Duodenal mucosa (tissue), 2 donors: ENCODE measurements around the gene DDX42.
"Not testable (repeated sequence)": the region's sequence is repeated elsewhere in the genome, so short reads cannot be mapped to it uniquely, and the experiment has no call there.

Experiments
- H3K27ac ChIP-seq: one replicate; pipeline ENCODE4 v1.7.0; 2013; ENCODE audit warnings: low read depth, low read length
- H3K27me3 ChIP-seq, 2 donors: one replicate each; pipeline ENCODE4 v1.7.0; 2013; ENCODE audit warnings: low read length in 2 of 2, control low read depth in 1 of 2; ENCODE audit not compliant: insufficient read depth in 2 of 2, control insufficient read depth in 1 of 2
- H3K36me3 ChIP-seq, 2 donors: one replicate each; pipeline ENCODE4 v1.7.0; 2013; ENCODE audit warnings: low read length in 2 of 2, control low read depth in 1 of 2; ENCODE audit not compliant: insufficient read depth in 2 of 2, control insufficient read depth in 1 of 2
- H3K4me1 ChIP-seq, 2 donors: one replicate each; pipeline ENCODE4 v1.7.0; 2013; ENCODE audit warnings: low read length in 2 of 2, control low read depth in 1 of 2; ENCODE audit not compliant: insufficient read depth in 2 of 2, control insufficient read depth in 1 of 2
- H3K4me3 ChIP-seq, 2 donors: one replicate each; pipeline ENCODE4 v1.7.0; 2013; ENCODE audit warnings: low read length in 2 of 2, low read depth in 1 of 2
- H3K9ac ChIP-seq, 2 donors: one replicate each; pipeline ENCODE4 v1.7.0; 2013; ENCODE audit warnings: low read length in 2 of 2, low read depth in 1 of 2
- H3K9me3 ChIP-seq, 2 donors: one replicate each; pipeline ENCODE4 v1.7.0; 2013; ENCODE audit warnings: low read length in 2 of 2, control low read depth in 1 of 2; ENCODE audit not compliant: control insufficient read depth in 1 of 2

DDX42 gene

DNA sequence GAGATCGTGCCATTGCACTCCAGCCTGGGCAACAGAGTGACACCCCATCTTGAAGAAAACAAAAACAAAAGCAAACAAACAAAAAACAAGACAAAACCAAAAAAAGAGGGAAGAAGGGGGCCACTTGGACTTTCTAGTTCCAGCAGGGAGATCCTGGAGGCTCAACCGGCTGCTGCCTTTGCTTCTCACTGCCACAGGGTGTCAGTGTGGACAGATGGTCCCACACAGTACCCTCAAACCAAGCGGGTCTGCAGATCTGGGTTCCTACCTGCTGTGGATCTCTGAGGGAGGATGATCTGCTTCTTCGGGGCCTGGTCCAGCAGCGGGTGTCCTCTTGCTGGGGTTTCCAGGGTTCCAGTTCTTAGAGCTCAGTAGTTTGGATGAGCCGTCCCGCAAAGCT, 92.7 kb downstream of the DDX42 start:
- not testable (repeated sequence) for H3K27me3 ChIP-seq, H3K4me1 ChIP-seq, H3K36me3 ChIP-seq, H3K27ac ChIP-seq, H3K4me3 ChIP-seq, H3K9me3 ChIP-seq, H3K9ac ChIP-seq
